Neuronal stem cell (in vitro differentiated cells): ENCODE data around the gene MRPS2.

Experiments used
- DNase-seq: peaks from one replicate; pipeline ENCODE4 v3.0.0-alpha.2; 2013; ENCODE audit warnings: low spot score
- H2AFZ ChIP-seq: one replicate; pipeline ENCODE4 v1.6.1; 2013; ENCODE audit warnings: mild to moderate bottlenecking, low read length, inconsistent platforms
- H2AK5ac ChIP-seq: 2 replicates; pipeline ENCODE4 v1.6.1; 2013; ENCODE audit warnings: low read depth, mild to moderate bottlenecking, inconsistent platforms, low read length, moderate library complexity, mixed read lengths
- H2BK120ac ChIP-seq: 2 replicates; pipeline ENCODE4 v1.6.1; 2013; ENCODE audit warnings: low read depth, mild to moderate bottlenecking, inconsistent platforms, low read length, moderate library complexity, mixed read lengths
- H2BK12ac ChIP-seq: one replicate; pipeline ENCODE4 v1.6.1; 2013; ENCODE audit warnings: low read length, inconsistent platforms
- H2BK15ac ChIP-seq: 2 replicates; pipeline ENCODE4 v1.6.1; 2013; ENCODE audit warnings: mild to moderate bottlenecking, low read length, inconsistent platforms, mixed read lengths
- H2BK5ac ChIP-seq: one replicate; pipeline ENCODE4 v1.6.1; 2013; ENCODE audit warnings: inconsistent platforms, mild to moderate bottlenecking, low read length, moderate library complexity
- H3K14ac ChIP-seq: one replicate; pipeline ENCODE4 v1.6.1; 2013; ENCODE audit warnings: low read length, inconsistent platforms
- H3K18ac ChIP-seq: 2 replicates; pipeline ENCODE4 v1.6.1; 2013; ENCODE audit warnings: low read length, inconsistent platforms
- H3K23ac ChIP-seq: 2 replicates; pipeline ENCODE4 v1.6.1; 2013; ENCODE audit warnings: low read depth, mild to moderate bottlenecking, mixed read lengths, low read length, inconsistent platforms; ENCODE audit not compliant: poor library complexity
- H3K27ac ChIP-seq: replicated peaks from 3 replicates; pipeline ENCODE4 v1.5.1; 2013; ENCODE audit warnings: low read length, inconsistent platforms
- H3K27me3 ChIP-seq, 3 experiments: 2 replicates each; pipeline ENCODE4 v1.6.1; 2013; ENCODE audit warnings: low read length in 3 of 3, mild to moderate bottlenecking in 2 of 3, inconsistent platforms in 1 of 3, low read depth in 1 of 3, mixed read lengths in 1 of 3, moderate library complexity in 1 of 3; ENCODE audit not compliant: control insufficient read depth in 3 of 3, insufficient read depth in 3 of 3
- H3K36me3 ChIP-seq, 2 donors: replicated peaks in 1 of 2; 2 replicates each; pipeline ENCODE4 v1.6.1; 2013; ENCODE audit warnings: low read length in 2 of 2; ENCODE audit not compliant: control insufficient read depth in 2 of 2, insufficient read depth in 2 of 2
- H3K4ac ChIP-seq: 2 replicates; pipeline ENCODE4 v1.6.1; 2013; ENCODE audit warnings: inconsistent platforms, mild to moderate bottlenecking, low read length, moderate library complexity
- H3K4me1 ChIP-seq, 2 donors: 1 replicate in 1 of 2; 2 replicates in 1 of 2; pipeline ENCODE4 v1.6.1; 2013; ENCODE audit warnings: low read length in 2 of 2, low read depth in 1 of 2; ENCODE audit not compliant: control insufficient read depth in 2 of 2, insufficient read depth in 1 of 2
- H3K4me2 ChIP-seq: one replicate; pipeline ENCODE4 v1.6.1; 2013; ENCODE audit warnings: mild to moderate bottlenecking, low read length, inconsistent platforms; ENCODE audit not compliant: insufficient read depth, poor library complexity, severe bottlenecking
- H3K4me3 ChIP-seq, 2 donors: 2 replicates each; pipeline ENCODE4 v1.5.1; 2013; ENCODE audit warnings: low read length in 2 of 2, mild to moderate bottlenecking in 2 of 2, inconsistent platforms in 1 of 2, moderate library complexity in 1 of 2
- H3K79me1 ChIP-seq: one replicate; pipeline ENCODE4 v1.6.1; 2013; ENCODE audit warnings: low read depth, mild to moderate bottlenecking, inconsistent platforms, low read length, moderate library complexity
- H3K9ac ChIP-seq: one replicate; pipeline ENCODE4 v1.6.1; 2013; ENCODE audit warnings: mild to moderate bottlenecking, low read depth, low read length, inconsistent platforms; ENCODE audit not compliant: poor library complexity
- H3K9me3 ChIP-seq, 2 donors: replicated peaks in 1 of 2; 2 replicates each; pipeline versions ENCODE3 to v1.6.1; 2013; ENCODE audit warnings: low read length in 2 of 2, mild to moderate bottlenecking in 2 of 2, inconsistent platforms in 1 of 2, low read depth in 1 of 2, mixed read lengths in 1 of 2, moderate library complexity in 1 of 2; ENCODE audit not compliant: control insufficient read depth in 2 of 2, insufficient read depth in 1 of 2
- H4K8ac ChIP-seq: one replicate; pipeline ENCODE4 v1.6.1; 2013; ENCODE audit warnings: low read depth, mild to moderate bottlenecking, inconsistent platforms, low read length, moderate library complexity
- H4K91ac ChIP-seq: one replicate; pipeline ENCODE4 v1.6.1; 2013; ENCODE audit warnings: low read length, low read depth, mild to moderate bottlenecking, inconsistent platforms; ENCODE audit not compliant: poor library complexity
- WGBS, 2 donors: extraction: QIAGEN DNeasy Blood & Tissue Kit; methylation state at CpG; one replicate each; pipeline ENCODE4 v1.1.7; 2013; ENCODE audit warnings: missing lambda C conversion rate in 2 of 2, mixed read lengths in 1 of 2; ENCODE audit not compliant: insufficient read length in 2 of 2, insufficient replicate concordance in 1 of 2; ENCODE audit errors: extremely low coverage in 2 of 2; 5-methylcytosine and 5-hydroxymethylcytosine counted together

MRPS2 gene

GRCh38 chr9:135498381-135499126 is 1.9 kb upstream of the MRPS2 start:
- peak overlapping the region; percentile 98 for H2AFZ ChIP-seq
- H2BK15ac ChIP-seq = no peak overlapping the region
- H3K4me3 ChIP-seq = peak overlapping the region in 1 of 2 donors; percentile 84
- H3K4me1 ChIP-seq = peaks cover 5 to 9% of the 10 kb centered on the region in 2 donors
- H3K27ac ChIP-seq = no peak overlapping the region
- no peak for DNase-seq
- no peaks in the 10 kb centered on the region for H3K9me3 ChIP-seq
- H4K91ac ChIP-seq = no peak overlapping the region
- no peak overlapping the region for H3K4me2 ChIP-seq
- no peak overlapping the region for H3K9ac ChIP-seq
- H3K4ac ChIP-seq = no peak overlapping the region
- no peak overlapping the region for H2BK12ac ChIP-seq
- no peak overlapping the region for H2BK5ac ChIP-seq
- H4K8ac ChIP-seq = no peak overlapping the region
- H2BK120ac ChIP-seq = no peak overlapping the region
- no peak overlapping the region for H3K14ac ChIP-seq
- no CpG with 5 or more reads among the region's 15 CpGs for WGBS, 2 donors
- peak overlapping the region; percentile 1 for H3K23ac ChIP-seq
- peak overlapping the region; percentile 2 for H2AK5ac ChIP-seq
- no peak overlapping the region for H3K18ac ChIP-seq
- peaks cover 12% of the 10 kb centered on the region for H3K79me1 ChIP-seq
- H3K27me3 ChIP-seq = no peaks in the 10 kb centered on the region
- H3K36me3 ChIP-seq = peaks cover 20 to 31% of the 10 kb centered on the region in 2 donors

DNA sequence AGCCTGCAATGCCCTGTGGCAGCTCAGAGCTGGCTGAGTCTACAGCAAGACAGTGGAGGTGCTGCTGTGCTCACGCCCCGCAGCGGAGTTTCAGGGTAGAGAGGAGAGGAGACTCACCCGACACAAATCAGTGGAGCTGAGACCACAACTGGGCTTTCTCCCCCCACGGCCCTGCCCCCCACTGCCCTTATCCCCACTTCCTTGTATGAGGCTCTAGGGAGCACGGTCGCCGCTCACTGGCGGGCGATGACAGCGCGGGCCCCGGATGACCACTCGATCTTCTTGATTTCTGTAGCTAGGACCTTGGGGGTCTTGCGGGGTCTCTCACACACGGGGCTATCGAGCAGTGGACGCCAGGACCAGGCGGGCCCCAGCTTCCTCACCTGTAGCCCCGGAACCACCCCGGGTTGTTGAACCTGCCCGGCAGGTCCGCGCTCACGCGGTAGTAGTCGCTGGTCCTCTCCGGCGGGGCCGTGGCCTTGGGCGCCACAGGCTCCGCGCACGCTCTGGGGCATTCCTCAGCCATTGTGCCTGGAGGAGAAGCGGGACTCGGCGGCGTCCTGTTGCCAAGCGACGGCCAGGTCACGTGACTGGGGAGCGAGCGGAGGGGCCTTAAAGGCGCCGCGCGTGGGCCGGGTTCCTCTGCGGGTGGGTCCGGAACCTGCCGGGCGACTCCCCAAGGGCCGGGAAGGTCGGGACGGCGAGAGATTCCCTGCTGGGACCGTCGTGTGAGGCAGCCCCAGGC is 984 bp upstream of the MRPS2 start:
- no peak overlapping the region for H3K27ac ChIP-seq
- no CpG with 5 or more reads among the region's 58 CpGs for WGBS, 2 donors

DNA sequence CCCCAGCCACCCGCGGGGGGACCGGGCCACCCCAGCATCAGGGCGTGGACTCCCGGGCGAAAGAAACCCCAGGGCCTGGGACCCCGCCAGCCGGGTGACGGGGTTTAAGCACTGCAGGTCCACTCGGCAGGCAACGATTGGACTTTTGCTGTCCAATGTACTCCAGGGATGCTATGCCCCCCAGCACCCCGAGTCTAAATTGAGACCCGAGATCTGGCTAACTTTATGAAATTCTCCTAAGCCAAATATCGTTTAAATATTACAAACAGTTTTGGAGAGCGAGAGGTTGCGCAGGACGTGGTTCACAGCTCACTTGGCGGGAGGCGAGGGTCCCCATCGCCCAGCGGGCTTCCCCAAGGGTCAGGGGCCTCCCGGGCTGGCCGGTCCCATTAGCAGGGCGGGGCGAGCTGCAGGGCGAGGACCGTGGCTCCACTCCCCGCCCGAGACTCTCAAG is 384 bp upstream of the MRPS2 start:
- peaks cover 14% of the 10 kb centered on the region for H3K79me1 ChIP-seq
- H3K36me3 ChIP-seq = peaks cover 32 to 40% of the 10 kb centered on the region in 2 donors
- peak overlapping the region; percentile 78 for H2BK5ac ChIP-seq
- no peak overlapping the region for H3K14ac ChIP-seq
- H2BK15ac ChIP-seq = peak overlapping the region; percentile 77
- H4K91ac ChIP-seq = no peak overlapping the region
- H3K27ac ChIP-seq = no peak overlapping the region
- no peak for DNase-seq
- peak overlapping the region; percentile 80 to 84 for H3K4me3 ChIP-seq
- no CpG with 5 or more reads among the region's 29 CpGs for WGBS, 2 donors
- H3K4me1 ChIP-seq = peaks cover 5 to 9% of the 10 kb centered on the region in 2 donors
- H3K9me3 ChIP-seq = no peaks in the 10 kb centered on the region
- no peak overlapping the region for H3K4ac ChIP-seq
- H3K23ac ChIP-seq = peak overlapping the region; percentile 96
- H3K9ac ChIP-seq = no peak overlapping the region
- H2BK120ac ChIP-seq = no peak overlapping the region
- no peak overlapping the region for H4K8ac ChIP-seq
- H3K18ac ChIP-seq = peak overlapping the region; percentile 94
- peak overlapping the region; percentile 92 for H3K4me2 ChIP-seq
- peak overlapping the region; percentile 98 for H2AFZ ChIP-seq
- H2BK12ac ChIP-seq = no peak overlapping the region
- no peak overlapping the region for H2AK5ac ChIP-seq
- H3K27me3 ChIP-seq = no peaks in the 10 kb centered on the region

More for the DNA sequence above, 984 bp upstream of the MRPS2 start:
- Histone ChIP-seq H2BK12ac (no peak overlapping the region), H3K27me3 (no peaks in the 10 kb centered on the region), H3K23ac (peak overlapping the region; percentile 37), H3K4me3 (peak overlapping the region; percentile 81 to 84), H3K79me1 (peaks cover 12% of the 10 kb centered on the region), H2AK5ac (no peak overlapping the region), H3K18ac (peak overlapping the region; percentile 94), H2BK120ac (no peak overlapping the region), H4K91ac (no peak overlapping the region), H2BK5ac (peak overlapping the region; percentile 78), H2AFZ (peak overlapping the region; percentile 98), H3K4me1 (peaks cover 5 to 9% of the 10 kb centered on the region in 2 donors), H3K14ac (no peak overlapping the region), H2BK15ac (no peak overlapping the region), H3K4me2 (peak overlapping the region; percentile 92), H4K8ac (no peak overlapping the region), H3K9me3 (no peaks in the 10 kb centered on the region), H3K36me3 (peaks cover 29 to 40% of the 10 kb centered on the region in 2 donors), H3K4ac (no peak overlapping the region), H3K9ac (peak overlapping the region; percentile 79)
- DNase-seq = peak; percentile 87
